ENCODE data around the gene PNPO.

- TF ChIP-seq POLR2A (IDR thresholded peaks at IDR 0.05; ENCODE audit: low read depth, low read length) (no peak), NFE2L2 (IDR thresholded peaks at IDR 0.05; ENCODE audit: low read depth, low read length) (no peak), FOS (IDR thresholded peaks at IDR 0.05; ENCODE audit: low read depth, low read length) (no peak), SMC3 (IDR thresholded peaks at IDR 0.05; ENCODE audit: low read depth, low read length) (no peak), CTCF (conservative IDR thresholded peaks at IDR 0.05; ENCODE audit: low read depth, low read length) (no peak), BHLHE40 (IDR thresholded peaks at IDR 0.05; ENCODE audit: low read depth, low read length) (no peak), MAFK (IDR thresholded peaks at IDR 0.05; ENCODE audit: low read depth, low read length) (no peak), RCOR1 (IDR thresholded peaks at IDR 0.05; ENCODE audit: insufficient replicate concordance, low read length) (no peak), RFX5 (IDR thresholded peaks at IDR 0.05; ENCODE audit: low read depth, low read length) (no peak), CEBPB (IDR thresholded peaks at IDR 0.05; ENCODE audit: low read depth, low read length) (no peak), USF2 (IDR thresholded peaks at IDR 0.05; ENCODE audit: low read depth, low read length) (no peak), RAD21 (IDR thresholded peaks at IDR 0.05; ENCODE audit: low read length) (no peak), ELK1 (IDR thresholded peaks at IDR 0.05; ENCODE audit: borderline replicate concordance, low read depth, low read length) (no peak), MXI1 (IDR thresholded peaks at IDR 0.05; ENCODE audit: borderline replicate concordance, low read depth, low read length) (no peak)
These were observed 40.8 kb downstream of the PNPO start for GRCh38 chr17:47982091-47982617.
